Muscle layer of colon (tissue), 2 donors: ENCODE results near the gene PPP4R2.

ENCODE experiments used
- H3K27ac ChIP-seq: one replicate; pipeline ENCODE4 v1.7.0; 2013; ENCODE audit warnings: low read depth, mild to moderate bottlenecking, low read length, moderate library complexity
- H3K27me3 ChIP-seq, 2 donors: one replicate each; pipeline ENCODE4 v1.7.0; 2013; ENCODE audit warnings: low read length in 2 of 2, mild to moderate bottlenecking in 2 of 2; ENCODE audit not compliant: insufficient read depth in 2 of 2, control insufficient read depth in 1 of 2
- H3K36me3 ChIP-seq: one replicate; pipeline ENCODE4 v1.7.0; 2013; ENCODE audit warnings: mild to moderate bottlenecking, low read length; ENCODE audit not compliant: insufficient read depth
- H3K4me1 ChIP-seq: one replicate; pipeline ENCODE4 v1.7.0; 2013; ENCODE audit warnings: mild to moderate bottlenecking, low read length; ENCODE audit not compliant: insufficient read depth
- H3K4me3 ChIP-seq, 2 donors: one replicate each; pipeline ENCODE4 v1.7.0; 2013; ENCODE audit warnings: low read length in 2 of 2, low read depth in 1 of 2, mild to moderate bottlenecking in 1 of 2, moderate library complexity in 1 of 2
- H3K9ac ChIP-seq: one replicate; pipeline ENCODE4 v1.7.0; 2013; ENCODE audit warnings: low read length
- H3K9me3 ChIP-seq: one replicate; pipeline ENCODE4 v1.7.0; 2013; ENCODE audit warnings: mild to moderate bottlenecking, low read length
- donor health status: abdominal sarcoma.
- donor health status: Adenocarcinoma of cecum.

Gene PPP4R2

GRCh38 chr3:72961752-72962151 is 34.9 kb upstream of the PPP4R2 start:
- no peaks in the 10 kb centered on the region for H3K36me3 ChIP-seq
- no peaks in the 10 kb centered on the region for H3K27me3 ChIP-seq
- no peak overlapping the region for H3K9ac ChIP-seq
- H3K27ac ChIP-seq, result no peak overlapping the region
- no peaks in the 10 kb centered on the region for H3K4me1 ChIP-seq
- H3K4me3 ChIP-seq, result no peak overlapping the region
- H3K9me3 ChIP-seq, result no peaks in the 10 kb centered on the region

- Histone ChIP-seq H3K4me1 (no peaks in the 10 kb centered on the region), H3K9me3 (no peaks in the 10 kb centered on the region), H3K4me3 (no peak overlapping the region), H3K27me3 (no peaks in the 10 kb centered on the region), H3K27ac (no peak overlapping the region), H3K9ac (no peak overlapping the region), H3K36me3 (no peaks in the 10 kb centered on the region)
Observed at GRCh38 chr3:72962317-72962716, 34.3 kb upstream of the PPP4R2 start.

GRCh38 chr3:72964633-72965032 is 32.0 kb upstream of the PPP4R2 start:
- Histone ChIP-seq H3K36me3 (no peaks in the 10 kb centered on the region), H3K9ac (no peak overlapping the region), H3K4me1 (no peaks in the 10 kb centered on the region), H3K4me3 (no peak overlapping the region), H3K27me3 (no peaks in the 10 kb centered on the region), H3K27ac (no peak overlapping the region), H3K9me3 (no peaks in the 10 kb centered on the region)

GRCh38 chr3:72968266-72968664 is 28.3 kb upstream of the PPP4R2 start:
- Histone ChIP-seq H3K27me3 (no peaks in the 10 kb centered on the region), H3K4me3 (no peak overlapping the region), H3K36me3 (no peaks in the 10 kb centered on the region), H3K4me1 (no peaks in the 10 kb centered on the region), H3K27ac (no peak overlapping the region), H3K9me3 (no peaks in the 10 kb centered on the region), H3K9ac (no peak overlapping the region)

GRCh38 chr3:72969766-72970165 is 26.8 kb upstream of the PPP4R2 start:
- no peak overlapping the region for H3K9ac ChIP-seq
- no peak overlapping the region for H3K4me3 ChIP-seq
- no peaks in the 10 kb centered on the region for H3K9me3 ChIP-seq
- H3K36me3 ChIP-seq, result no peaks in the 10 kb centered on the region
- no peaks in the 10 kb centered on the region for H3K27me3 ChIP-seq
- no peaks in the 10 kb centered on the region for H3K4me1 ChIP-seq
- no peak overlapping the region for H3K27ac ChIP-seq

GRCh38 chr3:72970942-72971341 is 25.7 kb upstream of the PPP4R2 start:
- Histone ChIP-seq H3K27me3 (no peaks in the 10 kb centered on the region), H3K27ac (no peak overlapping the region), H3K9me3 (no peaks in the 10 kb centered on the region), H3K4me3 (no peak overlapping the region), H3K4me1 (no peaks in the 10 kb centered on the region), H3K9ac (no peak overlapping the region), H3K36me3 (no peaks in the 10 kb centered on the region)

- Histone ChIP-seq H3K4me1 (no peaks in the 10 kb centered on the region), H3K9ac (no peak overlapping the region), H3K36me3 (no peaks in the 10 kb centered on the region), H3K27ac (no peak overlapping the region), H3K9me3 (no peaks in the 10 kb centered on the region), H3K27me3 (no peaks in the 10 kb centered on the region), H3K4me3 (no peak overlapping the region)
Observed at GRCh38 chr3:72972706-72973030, 23.9 kb upstream of the PPP4R2 start.

- Histone ChIP-seq H3K4me3 (no peak overlapping the region), H3K27ac (no peak overlapping the region), H3K9me3 (no peaks in the 10 kb centered on the region), H3K27me3 (no peaks in the 10 kb centered on the region), H3K4me1 (no peaks in the 10 kb centered on the region), H3K9ac (no peak overlapping the region), H3K36me3 (no peaks in the 10 kb centered on the region)
Observed at GRCh38 chr3:72973031-72973723, 23.4 kb upstream of the PPP4R2 start.

GRCh38 chr3:72973786-72974185 is 22.8 kb upstream of the PPP4R2 start:
- Histone ChIP-seq H3K36me3 (no peaks in the 10 kb centered on the region), H3K27me3 (no peaks in the 10 kb centered on the region), H3K9ac (no peak overlapping the region), H3K4me3 (no peak overlapping the region), H3K27ac (no peak overlapping the region), H3K9me3 (no peaks in the 10 kb centered on the region), H3K4me1 (no peaks in the 10 kb centered on the region)

GRCh38 chr3:72974956-72975355 is 21.7 kb upstream of the PPP4R2 start:
- no peaks in the 10 kb centered on the region for H3K36me3 ChIP-seq
- no peaks in the 10 kb centered on the region for H3K4me1 ChIP-seq
- no peaks in the 10 kb centered on the region for H3K27me3 ChIP-seq
- no peak overlapping the region for H3K27ac ChIP-seq
- H3K4me3 ChIP-seq, result no peak overlapping the region
- no peaks in the 10 kb centered on the region for H3K9me3 ChIP-seq
- no peak overlapping the region for H3K9ac ChIP-seq

- no peaks in the 10 kb centered on the region for H3K36me3 ChIP-seq
- no peak overlapping the region for H3K9ac ChIP-seq
- H3K27me3 ChIP-seq, result no peaks in the 10 kb centered on the region
- H3K27ac ChIP-seq, result no peak overlapping the region
- H3K4me1 ChIP-seq, result no peaks in the 10 kb centered on the region
- H3K9me3 ChIP-seq, result no peaks in the 10 kb centered on the region
- H3K4me3 ChIP-seq, result no peak overlapping the region
Observed at GRCh38 chr3:72976281-72976741, 20.3 kb upstream of the PPP4R2 start.

GRCh38 chr3:72977060-72977808 is 19.4 kb upstream of the PPP4R2 start:
- no peaks in the 10 kb centered on the region for H3K9me3 ChIP-seq
- no peak overlapping the region for H3K27ac ChIP-seq
- H3K36me3 ChIP-seq, result no peaks in the 10 kb centered on the region
- no peak overlapping the region for H3K4me3 ChIP-seq
- no peaks in the 10 kb centered on the region for H3K4me1 ChIP-seq
- no peaks in the 10 kb centered on the region for H3K27me3 ChIP-seq
- no peak overlapping the region for H3K9ac ChIP-seq
